CD4-positive, alpha-beta T cell treated with Interleukin-10 for 1 hour (primary cell): ENCODE data around the gene PSENEN.
A peak's percentile ranks its signal among the peaks of the same experiment; 100 is the strongest.
"Not testable (repeated sequence)": the region's sequence is repeated elsewhere in the genome, so short reads cannot be mapped to it uniquely, and the experiment has no call there.

Source experiments
- DNase-seq: peaks from one replicate; pipeline ENCODE4 v3.0.0-alpha.2; 2020

PSENEN gene

DNA sequence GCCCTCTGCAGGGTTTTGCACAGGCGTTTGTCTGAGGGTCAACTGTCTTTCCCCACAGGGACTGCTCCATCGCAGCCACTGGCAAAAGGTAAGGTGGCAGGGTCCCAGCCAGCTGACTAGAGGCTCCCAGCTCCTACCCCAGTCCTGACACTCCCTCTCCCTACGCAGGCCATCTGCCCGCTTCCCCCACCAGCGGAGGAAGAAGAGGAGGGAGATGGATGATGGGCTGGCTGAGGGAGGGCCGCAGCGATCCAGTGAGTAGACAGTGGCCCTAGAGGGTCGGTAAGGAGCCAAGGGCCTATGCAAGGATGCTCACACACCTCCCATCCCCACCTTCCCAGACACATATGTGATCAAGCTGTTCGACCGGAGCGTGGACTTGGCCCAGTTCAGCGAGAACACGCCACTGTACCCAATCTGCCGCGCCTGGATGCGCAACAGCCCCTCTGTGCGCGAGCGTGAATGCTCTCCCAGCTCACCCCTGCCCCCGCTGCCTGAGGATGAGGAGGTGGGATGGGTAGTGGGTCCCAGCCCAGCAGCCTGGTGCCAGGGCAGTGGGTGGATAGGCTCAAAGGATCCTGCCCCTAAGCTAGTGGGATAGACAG, 7.4 kb downstream of the PSENEN start:
- DNase-seq = no peak

GRCh38 chr19:35753634-35754369, 8.4 kb downstream of the PSENEN start:
- DNase-seq = no peak

DNA sequence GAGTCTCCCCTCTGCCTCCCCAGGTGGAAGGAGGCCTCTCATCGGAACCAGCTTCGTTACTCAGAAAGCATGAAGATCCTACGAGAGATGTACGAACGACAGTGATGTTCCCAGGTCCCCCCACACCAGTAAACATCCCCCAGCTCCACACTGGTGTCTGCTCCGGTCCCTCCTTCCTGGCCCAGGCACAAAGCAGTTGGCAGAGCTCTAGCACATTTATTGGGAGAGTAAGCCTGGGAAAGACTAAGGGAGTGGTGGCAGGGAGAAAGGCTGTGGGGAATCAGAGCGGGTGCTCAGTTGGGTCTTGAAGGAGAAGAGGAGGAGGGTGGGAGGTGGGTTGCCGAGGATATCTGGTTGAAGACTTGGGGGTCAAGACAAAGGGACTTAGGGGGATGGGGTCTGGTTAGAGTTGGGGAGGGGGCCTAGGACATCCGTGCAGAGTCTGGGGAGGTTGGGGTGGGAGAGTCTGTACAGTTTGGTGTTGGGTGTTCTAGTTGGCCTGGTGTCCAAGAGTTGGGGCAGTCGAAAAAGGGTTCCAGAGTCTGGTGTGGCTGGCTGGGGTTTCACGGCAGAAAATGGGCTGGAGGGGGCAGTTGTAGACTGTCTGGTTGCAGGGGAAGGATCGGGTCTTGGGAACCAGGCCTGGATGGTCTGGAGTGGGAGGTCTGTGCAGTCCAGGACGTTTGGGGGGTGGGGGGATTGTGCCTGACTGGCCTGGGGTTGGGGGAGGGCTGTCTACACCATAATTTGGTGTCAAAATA, 9.1 kb downstream of the PSENEN start:
- DNase-seq = no peak

DNA sequence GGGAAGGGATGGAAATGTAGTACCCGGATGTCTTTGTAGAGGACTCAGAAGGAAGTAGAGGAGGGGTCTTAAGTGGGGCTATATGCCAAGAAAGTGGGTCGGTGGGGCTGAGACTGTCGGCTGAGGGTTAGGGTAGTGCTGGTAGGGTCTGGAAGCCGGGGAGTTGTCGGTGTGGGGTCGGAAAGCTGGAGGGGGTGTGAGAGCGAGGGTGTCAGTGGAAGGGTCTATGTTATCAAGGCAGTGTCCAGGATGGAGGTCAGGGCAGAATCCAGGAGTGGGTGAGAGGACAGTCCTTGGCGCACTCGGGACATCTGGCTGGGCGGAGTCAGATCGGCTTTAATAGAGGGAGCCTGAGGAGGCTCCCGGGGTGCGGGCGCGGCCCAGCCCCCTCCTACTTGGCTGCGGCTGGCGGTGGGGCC, 9.7 kb downstream of the PSENEN start:
- no peak for DNase-seq

- DNase-seq = peak; percentile 72
Measured at GRCh38 chr19:35755550-35756376, 10.3 kb downstream of the PSENEN start.

- DNase-seq = no peak
Measured at GRCh38 chr19:35756377-35757230, 11.2 kb downstream of the PSENEN start, which contains the start of gene HSPB6. TSS of gene HSPB6 (minus strand) at chr19:35757029. CDS start at chr19:35757008, 21 bp downstream.

DNA sequence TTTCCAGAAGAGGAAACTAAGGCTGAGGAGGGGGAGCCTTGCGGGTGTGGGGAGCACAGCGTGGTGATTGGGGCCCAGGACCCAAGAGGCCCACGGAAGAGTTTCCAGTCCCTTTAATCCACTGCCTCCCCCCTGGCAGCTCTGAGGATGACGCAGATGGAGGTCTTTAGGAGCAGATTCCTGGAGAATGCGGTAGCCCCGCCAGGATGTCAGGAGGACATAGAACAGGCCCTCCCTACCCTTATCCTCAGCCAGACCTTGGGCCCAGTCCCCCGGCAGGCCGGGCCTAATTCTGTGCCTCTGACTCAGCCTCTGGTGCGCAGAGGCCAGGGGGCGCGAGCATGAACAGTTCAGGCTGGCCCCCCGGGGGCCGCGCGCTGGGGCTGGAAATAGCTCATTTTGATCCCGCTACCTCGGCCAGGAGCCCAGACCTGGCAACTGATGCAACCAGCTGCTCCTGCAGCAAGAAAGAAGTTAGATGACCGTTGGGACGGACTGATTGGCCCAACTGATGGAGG, 11.8 kb downstream of the PSENEN start:
- DNase-seq = no peak

DNA sequence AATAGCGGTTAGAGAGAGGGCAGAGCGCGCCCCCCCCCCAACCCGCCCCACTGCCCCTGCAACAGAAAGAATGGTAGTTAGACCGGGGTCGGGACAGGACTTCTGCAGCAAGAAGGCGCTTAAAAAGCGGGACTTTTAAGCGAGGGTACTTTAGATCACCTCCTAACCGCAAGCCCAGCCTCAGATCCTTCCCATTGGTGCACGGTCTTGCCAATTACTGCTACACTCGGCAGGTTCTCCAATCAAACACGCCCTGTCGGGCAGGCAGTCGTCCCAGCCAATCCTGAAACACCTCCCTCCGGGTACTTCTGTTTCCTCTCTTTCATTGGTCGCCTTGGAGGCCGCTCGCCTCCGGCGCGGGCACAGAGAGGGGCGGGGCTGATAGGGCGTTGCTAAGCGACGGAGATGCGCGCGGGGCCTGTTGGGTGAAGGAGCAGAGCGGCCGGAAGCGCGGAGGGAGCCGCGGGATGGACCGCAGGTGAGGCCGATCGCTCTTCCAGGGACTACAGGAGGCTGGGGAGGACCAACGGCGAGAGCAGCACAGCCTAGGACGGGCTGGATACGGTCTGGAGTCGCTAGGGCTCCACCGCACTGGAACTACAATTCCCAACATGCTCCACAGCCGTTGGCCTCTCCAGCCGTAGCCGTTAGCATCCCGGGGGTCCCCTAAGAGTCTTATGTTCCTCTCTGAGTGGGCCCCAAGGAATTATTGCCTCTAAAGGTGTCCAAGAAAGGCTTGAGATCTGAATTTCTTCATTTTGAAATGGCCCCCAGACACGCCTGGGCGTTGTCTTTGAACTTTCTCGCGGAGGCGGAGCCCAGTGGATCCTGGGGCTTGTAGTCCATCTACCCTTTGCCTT, 12.5 kb downstream of the PSENEN start, which contains the start of gene PROSER3:
TSS of gene PROSER3 (plus strand) at position 428 of the 860 bp plus-strand sequence. CDS start at position 468, 40 bp downstream.
- peak; percentile 100 for DNase-seq

DNA sequence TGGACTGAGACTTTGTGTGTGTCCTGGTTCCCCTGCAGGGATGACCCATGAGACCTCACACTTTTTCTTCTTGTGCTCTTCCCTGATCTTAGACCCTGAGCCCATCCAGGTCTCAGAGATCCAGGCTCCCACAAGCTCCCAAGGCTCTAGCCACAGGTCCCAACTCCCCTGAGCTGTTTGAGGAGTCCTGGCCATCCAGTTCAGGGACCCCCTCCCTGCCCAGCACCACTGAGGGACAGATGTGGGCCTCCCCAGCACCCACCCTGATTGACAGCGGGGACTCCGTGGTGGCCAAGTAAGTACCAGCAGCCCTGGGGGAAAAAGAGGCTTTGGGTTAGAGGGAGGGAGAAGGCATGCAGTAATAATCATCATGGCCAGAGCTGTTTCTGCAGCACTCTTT, 14.2 kb downstream of the PSENEN start:
- no peak for DNase-seq

DNA sequence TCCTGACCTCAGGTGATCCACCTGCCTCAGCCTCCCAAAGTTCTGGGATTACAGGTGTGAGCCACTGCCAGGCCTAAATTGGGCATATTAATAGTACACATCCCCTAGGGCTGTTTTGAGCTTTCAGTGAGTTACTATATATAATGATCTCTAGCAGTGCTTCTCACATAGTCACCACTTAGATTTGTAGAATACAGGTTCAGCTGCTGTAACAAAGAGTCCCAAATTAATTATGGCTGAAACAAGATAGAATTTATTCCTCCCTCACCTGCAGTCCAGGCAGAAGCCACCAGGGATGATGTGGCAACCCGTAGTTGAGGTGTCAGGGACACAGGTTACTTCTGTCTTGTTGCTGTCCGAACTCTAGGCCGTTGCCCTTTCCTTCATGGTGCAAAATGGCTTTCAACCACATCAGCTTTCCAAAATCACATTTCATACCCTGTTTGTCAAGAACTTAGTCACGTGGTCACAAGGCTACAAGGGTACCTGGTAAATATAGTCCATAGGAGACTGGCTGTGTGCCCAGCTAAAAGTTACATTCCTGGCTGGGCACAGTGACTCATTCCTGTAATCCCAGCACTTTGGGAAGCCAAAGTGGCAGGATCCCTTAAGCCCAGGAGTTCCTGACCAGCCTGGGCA, 15.4 kb downstream of the PSENEN start:
- DNase-seq = no peak

DNA sequence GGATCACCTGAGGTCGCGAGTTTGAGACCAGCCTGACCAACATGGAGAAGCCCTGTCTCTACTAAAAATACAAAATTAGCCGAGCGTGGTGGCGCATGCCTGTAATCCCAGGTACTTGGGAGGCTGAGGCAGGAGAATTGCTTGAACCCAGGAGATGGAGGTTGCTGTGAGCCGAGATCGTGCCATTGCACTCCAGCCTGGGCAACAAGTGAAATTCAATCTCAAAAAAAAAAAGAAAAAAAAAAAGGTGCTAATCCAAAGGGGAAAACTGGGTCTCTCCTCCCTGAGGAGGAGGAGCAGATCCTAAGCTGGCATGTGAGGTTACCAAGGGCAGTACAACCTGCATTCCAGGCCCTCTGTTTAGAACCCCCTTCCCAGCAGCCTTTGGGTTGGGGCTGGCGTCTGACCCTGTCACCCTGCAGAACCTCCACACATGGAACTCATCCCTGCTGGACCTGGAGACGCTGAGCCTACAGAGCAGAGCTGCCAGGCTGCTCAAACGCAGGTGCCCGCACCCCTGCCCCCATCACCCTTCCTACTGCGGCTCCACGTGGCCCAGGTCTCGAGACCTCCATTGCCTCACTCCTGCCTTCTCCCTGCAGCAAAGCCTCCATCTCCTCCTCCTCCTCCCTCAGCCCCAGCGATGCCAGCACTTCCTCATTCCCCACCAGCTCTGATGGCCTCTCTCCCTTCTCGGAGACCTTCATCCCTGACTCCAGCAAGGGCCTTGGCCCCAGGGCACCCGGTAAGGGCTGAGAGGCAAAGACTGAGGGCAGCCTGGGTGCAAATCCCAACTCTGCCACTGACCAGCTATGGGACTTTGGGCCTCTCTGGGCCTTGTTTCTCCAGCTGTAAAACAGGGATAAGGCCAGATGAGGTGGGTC, 19.2 kb downstream of the PSENEN start:
- no peak for DNase-seq

DNA sequence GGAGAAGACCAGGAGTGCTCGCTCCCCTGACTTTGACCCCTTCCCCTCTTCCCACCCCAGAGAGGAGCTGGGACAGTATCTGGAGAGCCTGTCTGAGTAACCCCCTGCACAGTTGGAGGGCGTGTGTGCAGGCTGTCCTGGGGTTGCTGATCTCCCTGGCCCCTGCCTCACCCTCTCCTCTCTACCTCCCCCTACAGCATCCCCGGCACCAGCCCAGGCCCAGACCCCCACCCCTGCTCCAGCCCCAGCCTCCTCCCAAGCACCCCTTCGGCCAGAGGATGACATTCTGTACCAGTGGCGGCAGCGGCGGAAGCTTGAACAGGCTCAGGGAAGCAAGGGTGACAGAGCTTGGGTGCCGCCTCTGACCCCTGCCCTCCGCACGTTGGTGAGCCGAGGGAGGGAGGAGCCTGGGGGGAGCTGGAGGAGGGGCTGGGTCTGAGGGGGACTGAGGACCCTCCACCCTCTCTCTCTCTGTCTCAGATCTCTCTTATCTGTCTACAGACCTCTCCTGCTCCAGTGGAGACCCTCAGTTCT, 21.2 kb downstream of the PSENEN start:
- no peak for DNase-seq

- no peak for DNase-seq
Measured at GRCh38 chr19:35767288-35768081, 22.0 kb downstream of the PSENEN start.

- no peak for DNase-seq
Measured at GRCh38 chr19:35768082-35768421, 22.6 kb downstream of the PSENEN start.

DNA sequence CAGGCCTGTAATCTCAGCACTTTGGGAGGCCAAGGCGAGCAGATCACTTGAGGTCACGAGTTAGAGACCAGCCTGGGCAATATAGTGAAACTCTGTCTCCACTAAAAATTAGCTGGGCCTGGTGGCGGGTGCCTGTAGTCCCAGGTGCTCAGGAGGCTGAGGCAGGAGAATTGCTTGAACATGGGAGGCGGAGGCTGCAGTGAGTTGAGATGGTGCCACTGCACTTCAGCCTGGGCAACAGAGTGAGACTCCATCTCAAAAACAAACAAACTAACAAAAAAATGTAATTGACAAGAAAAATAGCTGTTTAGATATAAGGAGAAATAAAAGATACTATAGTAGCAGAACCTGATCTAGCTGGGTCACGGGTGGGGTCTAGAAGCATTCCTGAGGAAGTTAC, 26.9 kb downstream of the PSENEN start:
- DNase-seq = not testable (repeated sequence)

DNA sequence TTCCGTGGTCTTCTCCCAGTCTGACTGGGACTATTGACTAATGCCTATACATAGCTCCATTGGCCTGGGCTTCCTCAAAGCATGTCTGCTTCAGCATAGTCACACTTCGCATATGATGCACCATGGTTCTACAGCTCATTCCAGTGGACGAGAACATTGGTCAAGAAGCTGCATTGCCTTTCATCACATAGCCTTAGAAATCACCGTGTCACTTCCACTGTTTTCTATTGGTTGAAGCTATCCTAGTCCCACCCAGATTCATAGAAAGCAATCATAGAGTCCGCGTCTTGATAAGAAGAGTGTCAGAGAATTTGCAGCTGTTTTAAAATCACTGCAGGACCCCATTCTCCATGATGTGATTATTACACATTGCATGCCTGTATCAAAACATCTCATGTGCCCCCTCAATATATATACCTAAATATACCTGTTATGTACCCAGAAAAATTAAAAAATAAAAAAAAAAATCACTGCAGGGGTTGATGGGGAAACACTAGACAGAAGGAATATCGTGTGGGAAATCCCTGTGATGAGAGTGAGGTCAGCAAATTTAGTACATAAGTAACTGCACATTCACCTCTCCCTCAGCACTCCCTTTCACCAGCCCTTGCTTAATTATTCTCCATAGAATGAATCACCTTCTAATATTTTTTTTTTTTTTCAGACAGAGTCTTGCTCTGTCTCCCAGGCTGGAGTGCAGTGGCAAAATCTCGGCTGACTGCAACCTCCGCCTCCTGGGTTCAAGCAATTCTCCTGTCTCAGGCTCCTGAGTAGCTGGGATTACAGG, 27.8 kb downstream of the PSENEN start:
- DNase-seq = no peak
